Neural cell (in vitro differentiated cells): ENCODE data around the gene SLC29A3. TPM values are rescaled to one million over a fixed set of nuclear protein-coding genes. Genes with fewer than 3 reads are reported as not detected.

Source experiments
- H2AFZ ChIP-seq: fragments of 200-600, 300-800 bp; sonication (generic), shearing (Covaris generic); 2 replicates; pipeline ENCODE4 v1.6.0; 2014; ENCODE audit warnings: low read depth, mild to moderate bottlenecking, antibody characterized with exemption, low read length, moderate library complexity
- H3F3A ChIP-seq: fragments of 200-600 bp; shearing (Covaris generic); 2 replicates; pipeline ENCODE4 v1.6.1; 2016; ENCODE audit warnings: mild to moderate bottlenecking, moderate library complexity, mixed read lengths, antibody characterized with exemption, low read length; ENCODE audit not compliant: insufficient read depth, poor library complexity, severe bottlenecking
- H3K27ac ChIP-seq: fragments of 200-600, 300-800 bp; sonication (generic), shearing (Covaris generic); 2 replicates; pipeline ENCODE4 v1.5.1; 2014; ENCODE audit warnings: mild to moderate bottlenecking, low read length, moderate library complexity
- H3K27me3 ChIP-seq: fragments of 300-800, 200-600 bp; sonication (generic), shearing (Covaris generic); 2 replicates; pipeline ENCODE4 v1.6.0; 2014; ENCODE audit warnings: mild to moderate bottlenecking, low read depth, low read length, moderate library complexity; ENCODE audit not compliant: insufficient read depth
- H3K36me3 ChIP-seq: fragments of 300-800, 200-600 bp; sonication (generic), shearing (Covaris generic); 2 replicates; pipeline ENCODE4 v1.5.1; 2014; ENCODE audit warnings: mild to moderate bottlenecking, antibody characterized with exemption, low read length, moderate library complexity; ENCODE audit not compliant: insufficient read depth
- H3K4me2 ChIP-seq: fragments of 300-800, 200-600 bp; sonication (generic), shearing (Covaris generic); 2 replicates; pipeline ENCODE4 v1.6.0; 2014; ENCODE audit warnings: mild to moderate bottlenecking, low read length
- H3K4me3 ChIP-seq: fragments of 300-800, 200-600 bp; sonication (generic), shearing (Covaris generic); 2 replicates; pipeline ENCODE4 v1.5.1; 2014; ENCODE audit warnings: mild to moderate bottlenecking, low read length, moderate library complexity
- H3K79me2 ChIP-seq: fragments of 200-600 bp; shearing (Covaris generic); replicated peaks from 2 replicates; pipeline ENCODE4 v1.6.0; 2014; ENCODE audit warnings: mild to moderate bottlenecking, low read length, moderate library complexity; ENCODE audit not compliant: insufficient read depth
- H3K9ac ChIP-seq: fragments of 300-800, 200-600 bp; sonication (generic), shearing (Covaris generic); 2 replicates; pipeline ENCODE4 v1.6.1; 2016; ENCODE audit warnings: mild to moderate bottlenecking, low read length, mixed read lengths
- H3K9me2 ChIP-seq: fragments of 200-600 bp; shearing (Covaris generic); 2 replicates; pipeline ENCODE4 v1.6.1; 2016; ENCODE audit warnings: mild to moderate bottlenecking, low read length, mixed read lengths; ENCODE audit not compliant: insufficient read depth
- H3K9me3 ChIP-seq: fragments of 200-600, 300-800 bp; sonication (generic), shearing (Covaris generic); 2 replicates; pipeline ENCODE4 v1.6.1; 2016; ENCODE audit warnings: mild to moderate bottlenecking, mixed run types, low read length, moderate library complexity, mixed read lengths
- H4K20me1 ChIP-seq: fragments of 200-600 bp; shearing (Covaris generic); 2 replicates; pipeline ENCODE4 v1.6.1; 2016; ENCODE audit warnings: mild to moderate bottlenecking, mixed run types; ENCODE audit not compliant: insufficient read depth
- CTCF ChIP-seq: fragments of 450-650 bp; IDR thresholded peaks from 2 replicates; pipeline ENCODE4 v1.5.1; 2014; ENCODE audit warnings: antibody characterized with exemption, mild to moderate bottlenecking, moderate library complexity; ENCODE audit not compliant: poor library complexity, severe bottlenecking
- EP300 ChIP-seq: fragments of 450-650 bp; conservative IDR thresholded peaks from 2 replicates; pipeline ENCODE4 v1.6.1; 2014; ENCODE audit warnings: antibody characterized with exemption, mild to moderate bottlenecking, moderate library complexity; ENCODE audit not compliant: poor library complexity, severe bottlenecking
- EZH2 ChIP-seq: fragments of 200-600, 300-800 bp; shearing (Covaris generic), sonication (generic); IDR thresholded peaks from 2 replicates; pipeline ENCODE4 v1.6.1; 2014; ENCODE audit warnings: antibody characterized with exemption, low read length, borderline replicate concordance, mild to moderate bottlenecking; ENCODE audit not compliant: insufficient read depth, poor library complexity, severe bottlenecking
- MXI1 ChIP-seq: fragments of 450-650 bp; conservative IDR thresholded peaks from 2 replicates; pipeline ENCODE4 v1.6.1; 2014; ENCODE audit warnings: antibody characterized with exemption, mild to moderate bottlenecking; ENCODE audit not compliant: poor library complexity, severe bottlenecking
- POLR2AphosphoS5 ChIP-seq: IDR thresholded peaks from 2 replicates; pipeline ENCODE4 v1.6.1; 2012
- RAD21 ChIP-seq: fragments of 450-650 bp; conservative IDR thresholded peaks from 2 replicates; pipeline ENCODE4 v1.6.1; 2014; ENCODE audit warnings: antibody characterized with exemption, mild to moderate bottlenecking, moderate library complexity
- REST ChIP-seq: IDR thresholded peaks from 2 replicates; pipeline ENCODE4 v1.6.1; 2012; ENCODE audit warnings: borderline replicate concordance
- SMC3 ChIP-seq: fragments of 450-650 bp; conservative IDR thresholded peaks from 2 replicates; pipeline ENCODE4 v1.6.1; 2014; ENCODE audit warnings: antibody characterized with exemption, mild to moderate bottlenecking, moderate library complexity; ENCODE audit not compliant: poor library complexity
- TAF1 ChIP-seq: IDR thresholded peaks from 2 replicates; pipeline ENCODE4 v1.6.1; 2012; ENCODE audit warnings: low read depth
- polyA plus RNA-seq: library from polyadenylated mRNA; depleted of rRNA; stranded (reverse); fragments of >200 nt; gene quantifications from 2 replicates; pipeline ENCODE4 v1.2.3, GENCODE V29; 2014

Gene SLC29A3
- polyA plus RNA-seq, 1 donor from 2014 or later, result 2.3 TPM

DNA sequence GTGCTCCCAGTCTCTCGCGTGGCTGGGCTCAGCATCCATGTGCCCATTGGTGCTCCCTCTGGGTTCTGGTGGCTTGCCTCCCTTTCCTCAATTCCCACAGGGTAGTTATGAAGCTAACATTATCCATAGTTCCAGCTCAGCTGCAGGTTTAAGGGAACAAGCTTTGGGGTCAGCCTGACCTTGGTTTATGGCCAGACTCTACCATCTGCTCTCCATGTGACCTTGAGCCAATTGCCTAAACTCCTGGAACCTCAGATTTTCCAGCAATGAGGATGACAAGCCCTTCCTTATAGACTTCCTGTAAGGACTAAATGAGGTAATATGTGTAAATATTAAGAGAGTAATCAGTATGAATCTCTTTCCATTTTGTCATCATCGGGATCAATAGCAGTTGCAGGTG, 10.1 kb upstream of the SLC29A3 start:
- Histone ChIP-seq H3F3A (no peaks in the 10 kb centered on the region), H4K20me1 (no peaks in the 10 kb centered on the region), H3K27me3 (no peaks in the 10 kb centered on the region), H3K36me3 (no peaks in the 10 kb centered on the region), H3K9me2 (no peaks in the 10 kb centered on the region), H3K79me2 (no peaks in the 10 kb centered on the region), H3K27ac (no peak overlapping the region), H3K9ac (no peak overlapping the region), H2AFZ (no peak overlapping the region), H3K4me3 (no peak overlapping the region), H3K9me3 (no peaks in the 10 kb centered on the region), H3K4me2 (no peak overlapping the region)
- no peak for TF ChIP-seq TAF1
- TF ChIP-seq EZH2, result no peak
- TF ChIP-seq EP300, result no peak
- TF ChIP-seq POLR2AphosphoS5, result no peak
- no peak for TF ChIP-seq SMC3
- no peak for TF ChIP-seq REST
- TF ChIP-seq RAD21, result no peak
- TF ChIP-seq CTCF, result no peak
- no peak for TF ChIP-seq MXI1

DNA sequence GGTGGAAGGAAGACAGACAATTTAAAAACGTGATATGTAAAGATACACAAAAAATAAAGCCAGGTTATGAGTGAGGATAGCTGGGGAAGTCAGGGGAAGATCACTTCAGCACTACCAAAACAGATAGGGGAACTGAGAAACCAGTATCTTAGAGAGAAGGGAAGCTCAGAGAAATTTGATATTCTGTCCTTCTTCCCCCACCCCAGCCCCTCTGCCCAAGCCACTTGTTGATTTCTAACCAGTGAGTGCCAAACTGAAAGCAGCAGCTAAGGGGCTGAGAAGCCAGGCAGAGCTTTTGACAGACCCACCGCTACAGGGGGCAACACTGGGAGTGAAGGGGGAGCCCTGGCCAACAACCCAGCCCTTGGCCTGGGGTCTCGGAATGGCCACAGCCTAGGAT, 9.1 kb upstream of the SLC29A3 start:
- Histone ChIP-seq H3K9me2 (no peaks in the 10 kb centered on the region), H2AFZ (no peak overlapping the region), H3K4me2 (no peak overlapping the region), H3K36me3 (no peaks in the 10 kb centered on the region), H3K27ac (no peak overlapping the region), H4K20me1 (no peaks in the 10 kb centered on the region), H3K27me3 (no peaks in the 10 kb centered on the region), H3K4me3 (no peak overlapping the region), H3K79me2 (no peaks in the 10 kb centered on the region), H3F3A (no peaks in the 10 kb centered on the region), H3K9ac (no peak overlapping the region), H3K9me3 (no peaks in the 10 kb centered on the region)
- TF ChIP-seq POLR2AphosphoS5, result no peak
- TF ChIP-seq SMC3, result no peak
- no peak for TF ChIP-seq CTCF
- no peak for TF ChIP-seq MXI1
- no peak for TF ChIP-seq RAD21
